Stimulated activated CD4-positive, alpha-beta T cell treated with anti-CD3 and anti-CD28 coated beads, TNF-alpha, amount 100 ng/mL, for 24 hours (primary cell): ENCODE measurements around the gene ZNF322.
"Not testable (repeated sequence)": the region's sequence is repeated elsewhere in the genome, so short reads cannot be mapped to it uniquely, and the experiment has no call there.

Experiments used
- DNase-seq, 3 experiments: peaks; one replicate each; pipeline ENCODE4 v3.0.0-alpha.2; 2020; ENCODE audit warnings: low read depth in 3 of 3

The ZNF322 gene

GRCh38 chr6:26659042-26659999, at the start of gene ZNF322:
Gene ZNF322, minus strand, starts transcription at chr6:26659746. Its CDS starts 21,193 bp downstream, at chr6:26638553.
- peak; percentile 75 to 90 (median 82) for DNase-seq

- DNase-seq, result not testable (repeated sequence)
Measured at GRCh38 chr6:26705780-26706179, 46.2 kb upstream of the ZNF322 start.

- DNase-seq, result not testable (repeated sequence)
Measured at GRCh38 chr6:26705352-26705751, 45.8 kb upstream of the ZNF322 start.

- not testable (repeated sequence) for DNase-seq
Measured at GRCh38 chr6:26701023-26701747, 41.6 kb upstream of the ZNF322 start.

GRCh38 chr6:26697496-26697895, 38.0 kb upstream of the ZNF322 start:
- DNase-seq, result not testable (repeated sequence)

- not testable (repeated sequence) for DNase-seq
Measured at GRCh38 chr6:26689324-26689947, 29.9 kb upstream of the ZNF322 start.

- not testable (repeated sequence) for DNase-seq
Measured at GRCh38 chr6:26682435-26683042, 23.0 kb upstream of the ZNF322 start.

GRCh38 chr6:26673287-26673686, 13.7 kb upstream of the ZNF322 start:
- DNase-seq, result not testable (repeated sequence)

GRCh38 chr6:26670558-26670957, 11.0 kb upstream of the ZNF322 start:
- DNase-seq, result not testable (repeated sequence)

GRCh38 chr6:26670003-26670402, 10.5 kb upstream of the ZNF322 start:
- DNase-seq, result not testable (repeated sequence)

- no peak for DNase-seq
Measured at GRCh38 chr6:26660000-26660361, 435 bp upstream of the ZNF322 start.

GRCh38 chr6:26657256-26657655, 2.3 kb downstream of the ZNF322 start:
- DNase-seq, result no peak

GRCh38 chr6:26653007-26653406, 6.5 kb downstream of the ZNF322 start:
- no peak for DNase-seq

- no peak for DNase-seq
Measured at GRCh38 chr6:26651133-26651781, 8.3 kb downstream of the ZNF322 start.

- no peak for DNase-seq
Measured at GRCh38 chr6:26646074-26646473, 13.5 kb downstream of the ZNF322 start.

- no peak for DNase-seq
Measured at GRCh38 chr6:26640806-26641205, 18.7 kb downstream of the ZNF322 start.

GRCh38 chr6:26629359-26629758, 30.2 kb downstream of the ZNF322 start:
- DNase-seq, result no peak

GRCh38 chr6:26627843-26628242, 31.7 kb downstream of the ZNF322 start:
- DNase-seq, result no peak

GRCh38 chr6:26624557-26624956, 35.0 kb downstream of the ZNF322 start:
- DNase-seq, result no peak

GRCh38 chr6:26623339-26623859, 36.1 kb downstream of the ZNF322 start:
- no peak for DNase-seq
